Epithelial cell of proximal tubule (primary cell): ENCODE results near the gene NOTCH2. TPM values are rescaled to one million over a fixed set of nuclear protein-coding genes. Genes with fewer than 3 reads are reported as not detected.

Source experiments
- DNase-seq: peaks from one replicate; pipeline ENCODE4 v3.0.0-alpha.2; 2011; ENCODE audit warnings: low read depth
- H3K4me3 ChIP-seq: 2 replicates; pipeline ENCODE4 v1.5.1; 2011; ENCODE audit warnings: low read depth, mild to moderate bottlenecking, low read length
- CTCF ChIP-seq: conservative IDR thresholded peaks from 2 replicates; pipeline ENCODE4 v1.5.1; 2012; ENCODE audit warnings: low read depth, mild to moderate bottlenecking, low read length
- total RNA-seq: library from RNA; depleted of rRNA; stranded (reverse); fragments of >200 nt; gene quantifications from 2 replicates; pipeline ENCODE4 v1.2.3, GENCODE V29; 2015

The NOTCH2 gene
- total RNA-seq, 1 donor from 2014 or later, result 90.0 TPM

- no peak overlapping the region for H3K4me3 ChIP-seq
- no peak for TF ChIP-seq CTCF
- no peak for DNase-seq
These were observed 174.4 kb downstream of the NOTCH2 start for GRCh38 chr1:119895102-119895501.

GRCh38 chr1:119893827-119894700 is 175.4 kb downstream of the NOTCH2 start:
- no peak for DNase-seq

GRCh38 chr1:119893238-119893791 is 176.1 kb downstream of the NOTCH2 start:
- DNase-seq, result no peak
- TF ChIP-seq CTCF, result no peak
- H3K4me3 ChIP-seq, result no peak overlapping the region

More at GRCh38 chr1:119893827-119894700, 175.4 kb downstream of the NOTCH2 start:
- no peak overlapping the region for H3K4me3 ChIP-seq
- TF ChIP-seq CTCF, result no peak

- no peak for DNase-seq
- TF ChIP-seq CTCF, result no peak
- H3K4me3 ChIP-seq, result no peak overlapping the region
These were observed 178.1 kb downstream of the NOTCH2 start for GRCh38 chr1:119891386-119891785.

- DNase-seq, result no peak
- no peak overlapping the region for H3K4me3 ChIP-seq
- TF ChIP-seq CTCF, result no peak
These were observed 181.0 kb downstream of the NOTCH2 start for GRCh38 chr1:119888476-119888875.

- H3K4me3 ChIP-seq, result no peak overlapping the region
- no peak for TF ChIP-seq CTCF
- no peak for DNase-seq
These were observed 182.0 kb downstream of the NOTCH2 start for GRCh38 chr1:119887427-119887826.
